Tibial nerve (tissue), 4 donors: Measurements from ENCODE around the gene CRYGN. TPM values are rescaled to one million over a fixed set of nuclear protein-coding genes. Genes with fewer than 3 reads are reported as not detected.
A peak's percentile ranks its signal among the peaks of the same experiment; 100 is the strongest.

Experiments
- DNase-seq, 2 donors: peaks; one replicate each; pipeline ENCODE4 v3.0.0-alpha.2; 2019; ENCODE audit warnings: low spot score in 2 of 2
- H3K27ac ChIP-seq, 4 donors: fragments of 200-600 bp; sonication (generic) in 3 of 4; one replicate each; pipeline ENCODE4 v1.5.1; 2017 to 2019; ENCODE audit warnings: mild to moderate bottlenecking in 1 of 4
- H3K27me3 ChIP-seq, 2 donors: fragments of 200-600 bp; sonication (generic) in 1 of 2; one replicate each; pipeline versions ENCODE4 v1.5.1 to v1.6.0; 2017 to 2019
- H3K36me3 ChIP-seq, 3 donors: fragments of 200-600 bp; sonication (generic); one replicate each; pipeline ENCODE4 v1.5.1; 2018 to 2019
- H3K4me1 ChIP-seq, 4 donors: fragments of 200-600 bp; sonication (generic) in 3 of 4; one replicate each; pipeline ENCODE4 v1.5.1; 2017 to 2019
- H3K4me3 ChIP-seq, 4 donors: fragments of 200-600 bp; sonication (generic) in 3 of 4; one replicate each; pipeline ENCODE4 v1.5.1; 2017 to 2019; ENCODE audit warnings: mild to moderate bottlenecking in 1 of 4, moderate library complexity in 1 of 4
- H3K9me3 ChIP-seq, 4 donors: fragments of 200-600 bp; sonication (generic) in 3 of 4; one replicate each; pipeline ENCODE4 v1.5.1; 2017 to 2019
- EP300 ChIP-seq, 2 donors: sonication (generic); formaldehyde crosslinking; IDR thresholded peaks; one replicate each; pipeline ENCODE4 v1.6.1; 2017; ENCODE audit warnings: antibody characterized with exemption in 2 of 2, mild to moderate bottlenecking in 1 of 2
- POLR2A ChIP-seq, 2 donors: fragments of 450-650 bp; IDR thresholded peaks; one replicate each; pipeline ENCODE4 v1.6.1; 2017; ENCODE audit warnings: antibody characterized with exemption in 2 of 2, mild to moderate bottlenecking in 2 of 2, moderate library complexity in 2 of 2
- WGBS, 2 donors: methylation state at CpG; one replicate each; pipeline ENCODE4 v1.1.5; 2018; 5-methylcytosine and 5-hydroxymethylcytosine counted together
- total RNA-seq, 4 donors: library from RNA; depleted of rRNA; stranded (reverse); fragments of >200 nt; gene quantifications; one replicate each; pipeline ENCODE4 v1.1.0, GENCODE V29; 2016
- TF ChIP-seq, protein P1 (sequence below), 5 experiments: fragments of 200-600 bp in 3 of 5; fragments of 450-650 bp in 2 of 5; sonication (generic) in 3 of 5; IDR thresholded peaks; one replicate each; pipeline ENCODE4 v1.5.1; 2016 to 2019; ENCODE audit warnings: antibody characterized with exemption in 5 of 5, mild to moderate bottlenecking in 3 of 5, moderate library complexity in 2 of 5

The CRYGN gene
- total RNA-seq, 4 donors from 2014 or later: 0.59 to 1.5 (median 0.87) TPM; not detected in 1

DNA sequence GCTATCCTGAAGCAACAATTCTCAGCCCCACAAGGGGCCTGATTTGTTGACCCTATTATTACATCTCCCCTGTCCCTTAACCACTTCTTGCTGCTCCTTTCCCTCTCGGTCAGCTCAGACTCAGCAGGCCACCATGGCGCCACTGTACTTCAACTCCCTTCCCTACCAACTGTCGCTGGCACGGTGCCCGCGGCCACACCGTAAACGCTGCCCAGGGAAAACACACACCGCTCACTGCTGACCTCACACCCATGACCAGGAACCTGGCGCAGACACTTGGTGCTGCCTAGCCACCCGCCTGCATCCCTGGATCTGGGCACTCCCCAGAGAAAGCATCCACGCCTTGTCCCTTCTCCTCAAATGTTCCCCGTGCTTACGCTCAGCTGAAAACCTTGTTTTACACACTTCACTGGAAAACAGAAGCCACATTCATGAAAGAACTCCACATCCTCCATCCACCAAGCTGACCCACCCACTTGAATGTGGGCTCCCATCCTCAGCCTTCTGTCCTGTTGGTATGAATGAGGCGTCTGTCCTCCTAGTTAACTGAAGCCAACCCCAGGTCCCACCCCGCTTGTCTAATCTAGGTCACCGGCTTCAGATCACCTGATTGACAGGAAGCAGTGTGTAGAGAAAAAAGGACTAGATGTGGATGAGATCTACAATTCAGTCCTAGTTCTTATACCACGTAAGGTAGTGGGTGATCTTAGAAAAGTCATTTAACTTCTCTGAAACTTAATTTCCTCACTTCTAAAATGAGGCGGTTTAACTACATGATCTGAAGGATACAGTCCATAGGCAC, 28.5 kb upstream of the CRYGN start:
- Histone ChIP-seq H3K4me1 (peaks cover 0 to 19% (median 5%) of the 10 kb centered on the region in 4 donors), H3K27me3 (no peaks in the 10 kb centered on the region), H3K4me3 (no peak overlapping the region), H3K36me3 (peaks cover 0 to 91% (median 11%) of the 10 kb centered on the region in 3 donors), H3K27ac (peak overlapping the region; percentile 34 to 86 (median 60)), H3K9me3 (peaks cover 0 to 3% (median 0%) of the 10 kb centered on the region in 4 donors)
- no peak for DNase-seq
- WGBS, 2 donors: 53 to 64% methylated on average over 19 of the region's 19 CpGs
- TF ChIP-seq EP300 (IDR thresholded peaks at IDR 0.05): peak; percentile 59 to 76
- TF ChIP-seq POLR2A (IDR thresholded peaks at IDR 0.05): peak in 1 of 2 donors; percentile 28
- TF ChIP-seq, protein P1, sequence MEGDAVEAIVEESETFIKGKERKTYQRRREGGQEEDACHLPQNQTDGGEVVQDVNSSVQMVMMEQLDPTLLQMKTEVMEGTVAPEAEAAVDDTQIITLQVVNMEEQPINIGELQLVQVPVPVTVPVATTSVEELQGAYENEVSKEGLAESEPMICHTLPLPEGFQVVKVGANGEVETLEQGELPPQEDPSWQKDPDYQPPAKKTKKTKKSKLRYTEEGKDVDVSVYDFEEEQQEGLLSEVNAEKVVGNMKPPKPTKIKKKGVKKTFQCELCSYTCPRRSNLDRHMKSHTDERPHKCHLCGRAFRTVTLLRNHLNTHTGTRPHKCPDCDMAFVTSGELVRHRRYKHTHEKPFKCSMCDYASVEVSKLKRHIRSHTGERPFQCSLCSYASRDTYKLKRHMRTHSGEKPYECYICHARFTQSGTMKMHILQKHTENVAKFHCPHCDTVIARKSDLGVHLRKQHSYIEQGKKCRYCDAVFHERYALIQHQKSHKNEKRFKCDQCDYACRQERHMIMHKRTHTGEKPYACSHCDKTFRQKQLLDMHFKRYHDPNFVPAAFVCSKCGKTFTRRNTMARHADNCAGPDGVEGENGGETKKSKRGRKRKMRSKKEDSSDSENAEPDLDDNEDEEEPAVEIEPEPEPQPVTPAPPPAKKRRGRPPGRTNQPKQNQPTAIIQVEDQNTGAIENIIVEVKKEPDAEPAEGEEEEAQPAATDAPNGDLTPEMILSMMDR (IDR thresholded peaks at IDR 0.05): no peak

DNA sequence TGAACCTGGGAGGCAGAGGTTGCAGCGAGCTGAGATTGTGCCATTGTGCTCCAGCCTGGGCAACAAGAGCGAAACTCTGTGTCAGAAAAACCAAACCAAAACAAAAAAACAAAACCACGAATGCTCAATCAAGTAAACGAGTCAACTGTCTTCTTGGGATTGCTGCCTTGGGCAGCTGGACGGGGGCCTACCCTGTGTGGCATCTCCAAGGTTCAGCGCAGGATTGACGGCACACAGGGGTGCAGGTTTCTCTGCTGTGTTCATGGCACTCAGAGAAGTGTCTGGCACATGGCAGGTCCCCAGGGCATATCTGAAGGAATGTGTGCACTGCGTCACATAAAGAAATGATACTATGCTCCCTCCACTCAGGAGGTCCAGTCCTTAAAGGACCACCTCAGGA, 25.2 kb upstream of the CRYGN start:
- Histone ChIP-seq H3K36me3 (peaks cover 0 to 75% (median 10%) of the 10 kb centered on the region in 3 donors), H3K9me3 (peaks cover 0 to 19% (median 5%) of the 10 kb centered on the region in 4 donors), H3K4me3 (no peak overlapping the region), H3K27me3 (no peaks in the 10 kb centered on the region), H3K27ac (peak overlapping the region in 1 of 4 donors; percentile 29), H3K4me1 (peaks cover 0 to 25% (median 17%) of the 10 kb centered on the region in 4 donors)
- no peak for TF ChIP-seq POLR2A (IDR thresholded peaks at IDR 0.05)
- TF ChIP-seq, protein P1 (IDR thresholded peaks at IDR 0.05): no peak
- TF ChIP-seq EP300 (IDR thresholded peaks at IDR 0.05): no peak
- DNase-seq: no peak
- 90 to 91% methylated on average over 8 of the region's 8 CpGs for WGBS, 2 donors

DNA sequence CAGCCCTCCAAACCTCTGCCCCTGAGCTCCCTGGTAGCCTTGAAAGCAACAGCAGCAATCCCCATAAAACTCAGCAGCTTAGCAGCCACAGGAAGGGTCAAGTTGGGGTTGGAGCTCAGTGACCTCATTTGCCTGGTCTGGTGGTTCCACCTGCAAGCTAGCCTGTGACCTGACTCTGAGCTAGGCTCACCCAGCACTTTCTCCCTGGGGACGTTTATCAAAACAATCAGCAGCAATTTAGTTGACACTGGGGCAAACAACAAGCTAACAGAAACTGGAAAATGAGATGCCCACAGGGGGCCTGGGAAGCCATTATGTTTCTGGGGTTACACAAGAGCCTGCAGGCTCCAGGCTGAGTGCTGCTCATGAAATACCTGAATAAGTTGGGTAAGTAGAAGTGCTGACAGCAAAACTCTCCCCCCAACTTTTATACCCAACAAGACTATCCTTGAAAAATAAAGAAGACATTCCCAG, 22.4 kb upstream of the CRYGN start:
- WGBS, 2 donors: 50 to 56% methylated on average over 1 of the region's 1 CpG
- DNase-seq: no peak
- no peaks in the 10 kb centered on the region for H3K27me3 ChIP-seq
- H3K9me3 ChIP-seq: peaks cover 0 to 19% (median 5%) of the 10 kb centered on the region in 4 donors
- H3K36me3 ChIP-seq: peaks cover 0 to 46% (median 0%) of the 10 kb centered on the region in 3 donors
- peak overlapping the region in 2 of 4 donors; percentile 95 to 98 for H3K27ac ChIP-seq
- H3K4me3 ChIP-seq: no peak overlapping the region
- H3K4me1 ChIP-seq: peaks cover 0 to 27% (median 26%) of the 10 kb centered on the region in 4 donors
- no peak for TF ChIP-seq EP300 (IDR thresholded peaks at IDR 0.05)
- TF ChIP-seq, protein P1 (IDR thresholded peaks at IDR 0.05): no peak
- TF ChIP-seq POLR2A (IDR thresholded peaks at IDR 0.05): no peak

DNA sequence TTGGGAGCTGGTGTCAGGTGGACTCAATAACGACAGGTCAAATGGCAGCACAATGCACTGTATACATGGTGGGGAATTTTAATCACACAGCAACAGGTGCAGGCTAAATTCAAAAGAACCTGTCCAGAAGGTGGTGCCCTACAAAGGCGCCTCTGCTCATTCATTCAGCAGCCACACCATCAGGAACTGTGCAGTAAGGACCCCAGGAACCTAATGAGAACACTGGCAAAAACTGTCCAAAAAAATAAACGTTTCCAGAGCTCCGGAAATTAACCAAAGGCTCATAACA, 21.9 kb upstream of the CRYGN start:
- H3K9me3 ChIP-seq: peaks cover 0 to 19% (median 5%) of the 10 kb centered on the region in 4 donors
- H3K4me1 ChIP-seq: peaks cover 0 to 27% (median 26%) of the 10 kb centered on the region in 4 donors
- H3K4me3 ChIP-seq: no peak overlapping the region
- TF ChIP-seq, protein P1 (IDR thresholded peaks at IDR 0.05): no peak
- TF ChIP-seq POLR2A (IDR thresholded peaks at IDR 0.05) (no peak), EP300 (IDR thresholded peaks at IDR 0.05) (no peak)
- no peak for DNase-seq
- H3K36me3 ChIP-seq: peaks cover 0 to 42% (median 0%) of the 10 kb centered on the region in 3 donors
- H3K27me3 ChIP-seq: no peaks in the 10 kb centered on the region
- peak overlapping the region in 2 of 4 donors; percentile 95 to 98 for H3K27ac ChIP-seq
- WGBS, 2 donors: 57 to 70% methylated on average over 4 of the region's 4 CpGs
